ENCODE data around the gene COPE.

DNA sequence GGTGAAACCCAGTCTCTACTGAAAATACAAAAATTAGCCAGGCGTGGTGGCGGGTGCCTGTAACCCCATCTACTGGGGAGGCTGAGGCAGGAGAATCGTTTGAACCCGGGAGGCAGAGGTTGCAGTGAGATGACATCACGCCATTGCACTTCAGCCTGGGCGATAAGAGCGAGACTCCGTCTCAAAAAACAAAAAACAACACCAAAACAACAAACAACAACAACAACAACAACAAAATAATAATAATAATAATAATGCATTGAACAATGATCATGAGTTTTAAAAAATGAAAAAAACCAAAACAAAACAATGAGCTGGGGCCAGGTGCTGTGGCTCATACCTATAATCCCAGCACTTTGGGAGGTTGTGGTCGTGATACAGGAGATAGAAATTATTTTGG lies 44.9 kb upstream of the COPE start:
- no peak for TF ChIP-seq POLR2AphosphoS5 (IDR thresholded peaks at IDR 0.05; ENCODE audit: low read depth, low read length)
- TF ChIP-seq, protein P1, sequence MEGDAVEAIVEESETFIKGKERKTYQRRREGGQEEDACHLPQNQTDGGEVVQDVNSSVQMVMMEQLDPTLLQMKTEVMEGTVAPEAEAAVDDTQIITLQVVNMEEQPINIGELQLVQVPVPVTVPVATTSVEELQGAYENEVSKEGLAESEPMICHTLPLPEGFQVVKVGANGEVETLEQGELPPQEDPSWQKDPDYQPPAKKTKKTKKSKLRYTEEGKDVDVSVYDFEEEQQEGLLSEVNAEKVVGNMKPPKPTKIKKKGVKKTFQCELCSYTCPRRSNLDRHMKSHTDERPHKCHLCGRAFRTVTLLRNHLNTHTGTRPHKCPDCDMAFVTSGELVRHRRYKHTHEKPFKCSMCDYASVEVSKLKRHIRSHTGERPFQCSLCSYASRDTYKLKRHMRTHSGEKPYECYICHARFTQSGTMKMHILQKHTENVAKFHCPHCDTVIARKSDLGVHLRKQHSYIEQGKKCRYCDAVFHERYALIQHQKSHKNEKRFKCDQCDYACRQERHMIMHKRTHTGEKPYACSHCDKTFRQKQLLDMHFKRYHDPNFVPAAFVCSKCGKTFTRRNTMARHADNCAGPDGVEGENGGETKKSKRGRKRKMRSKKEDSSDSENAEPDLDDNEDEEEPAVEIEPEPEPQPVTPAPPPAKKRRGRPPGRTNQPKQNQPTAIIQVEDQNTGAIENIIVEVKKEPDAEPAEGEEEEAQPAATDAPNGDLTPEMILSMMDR (IDR thresholded peaks at IDR 0.05) = no peak
- TF ChIP-seq, protein P2, sequence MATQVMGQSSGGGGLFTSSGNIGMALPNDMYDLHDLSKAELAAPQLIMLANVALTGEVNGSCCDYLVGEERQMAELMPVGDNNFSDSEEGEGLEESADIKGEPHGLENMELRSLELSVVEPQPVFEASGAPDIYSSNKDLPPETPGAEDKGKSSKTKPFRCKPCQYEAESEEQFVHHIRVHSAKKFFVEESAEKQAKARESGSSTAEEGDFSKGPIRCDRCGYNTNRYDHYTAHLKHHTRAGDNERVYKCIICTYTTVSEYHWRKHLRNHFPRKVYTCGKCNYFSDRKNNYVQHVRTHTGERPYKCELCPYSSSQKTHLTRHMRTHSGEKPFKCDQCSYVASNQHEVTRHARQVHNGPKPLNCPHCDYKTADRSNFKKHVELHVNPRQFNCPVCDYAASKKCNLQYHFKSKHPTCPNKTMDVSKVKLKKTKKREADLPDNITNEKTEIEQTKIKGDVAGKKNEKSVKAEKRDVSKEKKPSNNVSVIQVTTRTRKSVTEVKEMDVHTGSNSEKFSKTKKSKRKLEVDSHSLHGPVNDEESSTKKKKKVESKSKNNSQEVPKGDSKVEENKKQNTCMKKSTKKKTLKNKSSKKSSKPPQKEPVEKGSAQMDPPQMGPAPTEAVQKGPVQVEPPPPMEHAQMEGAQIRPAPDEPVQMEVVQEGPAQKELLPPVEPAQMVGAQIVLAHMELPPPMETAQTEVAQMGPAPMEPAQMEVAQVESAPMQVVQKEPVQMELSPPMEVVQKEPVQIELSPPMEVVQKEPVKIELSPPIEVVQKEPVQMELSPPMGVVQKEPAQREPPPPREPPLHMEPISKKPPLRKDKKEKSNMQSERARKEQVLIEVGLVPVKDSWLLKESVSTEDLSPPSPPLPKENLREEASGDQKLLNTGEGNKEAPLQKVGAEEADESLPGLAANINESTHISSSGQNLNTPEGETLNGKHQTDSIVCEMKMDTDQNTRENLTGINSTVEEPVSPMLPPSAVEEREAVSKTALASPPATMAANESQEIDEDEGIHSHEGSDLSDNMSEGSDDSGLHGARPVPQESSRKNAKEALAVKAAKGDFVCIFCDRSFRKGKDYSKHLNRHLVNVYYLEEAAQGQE (IDR thresholded peaks at IDR 0.05; ENCODE audit: insufficient read depth in 1 of 2, low read depth in 2 of 2, low read length in 1 of 2) = no peak

All from Panc1 (cell line).